K562 (cell line): ENCODE results near the gene PI4K2A. TPM values are rescaled to one million over a fixed set of nuclear protein-coding genes. Genes with fewer than 3 reads are reported as not detected.

Experiments used
- CREB3L1 ChIP-seq: fragments of 450-650 bp; IDR thresholded peaks from 2 replicates; pipeline ENCODE4 v1.6.1; 2014; ENCODE audit warnings: low read depth, mild to moderate bottlenecking, moderate library complexity, borderline replicate concordance
- ELF1 ChIP-seq: fragments of 200-800 bp; sonication (Bioruptor generic); IDR thresholded peaks from 2 replicates; pipeline ENCODE4 v1.6.1; 2016; ENCODE audit warnings: missing genetic modification characterization, missing compliant biosample characterization
- FIP1L1 ChIP-seq: fragments of 200-400 bp; formaldehyde crosslinking; IDR thresholded peaks from 2 replicates; pipeline ENCODE4 v1.6.1; 2018; ENCODE audit warnings: mild to moderate bottlenecking, low read depth, low read length; ENCODE audit not compliant: poor library complexity, severe bottlenecking
- GTF2E2 ChIP-seq: fragments of 200-800 bp; sonication (Bioruptor generic); IDR thresholded peaks from 2 replicates; pipeline ENCODE4 v1.6.1; 2016; ENCODE audit warnings: missing genetic modification characterization, missing compliant biosample characterization
- HEY1 ChIP-seq: fragments of 250-450 bp; sonication (Bioruptor Pico); IDR thresholded peaks from 2 replicates; pipeline ENCODE4 v1.5.0; 2020; ENCODE audit warnings: mild to moderate bottlenecking, moderate library complexity, borderline replicate concordance
- JUNB ChIP-seq: fragments of 450-650 bp; formaldehyde crosslinking; conservative IDR thresholded peaks from 2 replicates; pipeline ENCODE4 v1.4.0; 2020; ENCODE audit warnings: mild to moderate bottlenecking
- MLLT1 ChIP-seq, 2 experiments: fragments of 450-650 bp; IDR thresholded peaks; 2 replicates each; pipeline ENCODE4 v1.6.1; 2016
- MYBL2 ChIP-seq, 2 experiments: fragments of 450-650 bp in 1 of 2; sonication (generic) in 1 of 2; formaldehyde crosslinking in 1 of 2; IDR thresholded peaks; 2 replicates each; pipeline versions ENCODE4 v1.6.1 to v1.8.1; 2017 to 2022; ENCODE audit warnings: borderline replicate concordance in 1 of 2, inconsistent platforms in 1 of 2, low read depth in 1 of 2, mild to moderate bottlenecking in 1 of 2, missing genetic modification reagents in 1 of 2, moderate library complexity in 1 of 2
- NFATC3 ChIP-seq: fragments of 450-650 bp; IDR thresholded peaks from 2 replicates; pipeline ENCODE4 v1.6.1; 2017; ENCODE audit warnings: mild to moderate bottlenecking
- PTTG1 ChIP-seq: fragments of 450-650 bp; IDR thresholded peaks from 2 replicates; pipeline ENCODE4 v1.6.1; 2016; ENCODE audit warnings: low read depth, mild to moderate bottlenecking, missing genetic modification characterization, missing compliant biosample characterization
- RBM22 ChIP-seq: fragments of 200-400 bp; formaldehyde crosslinking; IDR thresholded peaks from 2 replicates; pipeline ENCODE4 v1.6.1; 2018; ENCODE audit warnings: low read length, low read depth; ENCODE audit not compliant: poor library complexity, severe bottlenecking
- SMAD2 ChIP-seq: fragments of 150-350 bp; IDR thresholded peaks from 2 replicates; pipeline ENCODE4 v1.6.1; 2014; ENCODE audit warnings: low read depth, mild to moderate bottlenecking, low read length
- TFAP4 ChIP-seq: sonication (generic); formaldehyde crosslinking; IDR thresholded peaks from 2 replicates; pipeline ENCODE4 v1.8.0; 2022; ENCODE audit warnings: missing genetic modification reagents, mild to moderate bottlenecking, moderate library complexity, borderline replicate concordance
- ZHX1 ChIP-seq: fragments of 150-350 bp; conservative IDR thresholded peaks from 2 replicates; pipeline ENCODE4 v1.6.1; 2014; ENCODE audit warnings: low read length
- ZNF280B ChIP-seq: fragments of 250-450 bp; sonication (Bioruptor Pico); IDR thresholded peaks from 2 replicates; pipeline ENCODE4 v1.5.1; 2021; ENCODE audit warnings: mild to moderate bottlenecking
- ZNF398 ChIP-seq: fragments of 250-450 bp; sonication (Bioruptor Pico); IDR thresholded peaks from 2 replicates; pipeline ENCODE4 v1.8.0; 2021; ENCODE audit warnings: moderate library complexity, mild to moderate bottlenecking, inconsistent platforms
- ZNF41 ChIP-seq: fragments of 250-450 bp; sonication (Bioruptor Pico); conservative IDR thresholded peaks from 2 replicates; pipeline ENCODE4 v1.4.0; 2020; ENCODE audit warnings: mild to moderate bottlenecking
- polyA plus RNA-seq, 8 experiments: library from polyadenylated mRNA; depleted of rRNA in 4 of 8; stranded (reverse) in 5 of 8; unstranded in 3 of 8; fragments of >200 nt; fragmentation: Nextera tagmentation in 2 of 8; fragmentation: Illumina TruSeq in 1 of 8; extraction: Ambion mirVana in 2 of 8; extraction: Trizol in 1 of 8; gene quantifications; 2 replicates each; pipeline versions ENCODE4 v1.2.1 to v1.2.3, GENCODE V29; 2011 to 2014; ENCODE audit warnings: inconsistent platforms in 1 of 8, missing spikeins in 1 of 8
- total RNA-seq, 7 experiments: library from RNA; depleted of rRNA in 6 of 7; stranded (reverse); fragments of >200 nt in 6 of 7; fragmentation: Illumina TruSeq in 2 of 7; extraction: Trizol in 2 of 7; gene quantifications; 2 replicates each; pipeline versions ENCODE4 v1.2.1 to v1.2.3, GENCODE V29; 2011 to 2021; ENCODE audit warnings: low replicate concordance in 1 of 7

PI4K2A gene
- total and polyA plus RNA-seq, 9 of the 15 experiments (the other 6 are each of a cell fraction or from before 2014, with no cell fraction given), result 4.4 to 28.4 (median 16.5) TPM

GRCh38 chr10:97689559-97690020 is 49.1 kb downstream of the PI4K2A start (continued):
- no peak for TF ChIP-seq ZNF398
- TF ChIP-seq FIP1L1, result no peak
- TF ChIP-seq ELF1 (tag), result no peak
- TF ChIP-seq HEY1 (CRISPR knock-in tag), result no peak
- no peak for TF ChIP-seq JUNB (CRISPR knock-in tag)
- TF ChIP-seq MYBL2 (IDR thresholded peaks at IDR 0.05; ENCODE audit: low read depth), result no peak
- no peak for TF ChIP-seq MYBL2 (CRISPR knock-in tag; IDR thresholded peaks at IDR 0.05; ENCODE audit: borderline replicate concordance)
- no peak for TF ChIP-seq RBM22
- no peak for TF ChIP-seq ZNF41 (CRISPR knock-in tag)
- TF ChIP-seq ZNF280B (CRISPR knock-in tag), result no peak
- no peak for TF ChIP-seq CREB3L1
- TF ChIP-seq PTTG1 (tag), result no peak; the same call in 1 of the 2 replicates
- TF ChIP-seq GTF2E2 (tag), result no peak; the same call in 1 of the 2 replicates
- no peak for TF ChIP-seq TFAP4 (CRISPR knock-in tag)
- no peak for TF ChIP-seq NFATC3
- 0 out of 4 replicates have a peak, but pooled peaks of 1 of the 2 experiments have one; percentile 18 for TF ChIP-seq MLLT1 (IDR thresholded peaks at IDR 0.05)
- TF ChIP-seq SMAD2, result no peak
- no peak for TF ChIP-seq ZHX1
